HepG2 (cell line): ENCODE measurements around the gene HIGD1A. TPM values are rescaled to one million over a fixed set of nuclear protein-coding genes. Genes with fewer than 3 reads are reported as not detected.

Experiments used
- ATF7-NPFF ChIP-seq: sonication (generic); formaldehyde crosslinking; IDR thresholded peaks from 2 replicates; pipeline ENCODE4 v1.8.1; 2023; ENCODE audit warnings: mild to moderate bottlenecking, low read depth, missing genetic modification reagents, moderate library complexity
- GLI4 ChIP-seq: sonication (generic); formaldehyde crosslinking; IDR thresholded peaks from 2 replicates; pipeline ENCODE4 v1.5.1; 2020; ENCODE audit warnings: missing genetic modification reagents, mild to moderate bottlenecking, moderate library complexity, borderline replicate concordance
- HES4 ChIP-seq: sonication (generic); formaldehyde crosslinking; IDR thresholded peaks from 2 replicates; pipeline ENCODE4 v1.9.0; 2021; ENCODE audit warnings: mild to moderate bottlenecking, missing genetic modification reagents, borderline replicate concordance
- HMGA1 ChIP-seq: sonication (generic); formaldehyde crosslinking; conservative IDR thresholded peaks from 2 replicates; pipeline ENCODE4 v1.4.0; 2020; ENCODE audit warnings: missing genetic modification reagents
- KDM3A ChIP-seq: IDR thresholded peaks from 2 replicates; pipeline ENCODE4 v1.6.1; 2018; ENCODE audit warnings: low read depth, missing compliant biosample characterization
- KLF6 ChIP-seq: IDR thresholded peaks from 2 replicates; pipeline ENCODE4 v1.8.0; 2016; ENCODE audit warnings: missing biosample characterization, missing genetic modification reagents
- RNF2 ChIP-seq: fragments of 450-650 bp; conservative IDR thresholded peaks from 2 replicates; pipeline ENCODE4 v1.6.1; 2016; ENCODE audit warnings: low read depth
- SKI ChIP-seq: fragments of 450-650 bp; IDR thresholded peaks from one replicate; pipeline ENCODE4 v1.6.1; 2018; ENCODE audit warnings: mild to moderate bottlenecking; ENCODE audit not compliant: partially characterized antibody
- SMAD1 ChIP-seq: sonication (generic); formaldehyde crosslinking; IDR thresholded peaks from 2 replicates; pipeline ENCODE4 v1.4.0; 2020; ENCODE audit warnings: missing genetic modification reagents, low read depth, mild to moderate bottlenecking, borderline replicate concordance
- SP4 ChIP-seq: sonication (generic); formaldehyde crosslinking; IDR thresholded peaks from 2 replicates; pipeline ENCODE4 v1.8.1; 2023; ENCODE audit warnings: mild to moderate bottlenecking, missing genetic modification reagents
- TFDP2 ChIP-seq: sonication (generic); formaldehyde crosslinking; IDR thresholded peaks from 2 replicates; pipeline ENCODE4 v1.4.0; 2020; ENCODE audit warnings: missing genetic modification reagents
- TRIM22 ChIP-seq: fragments of 450-650 bp; IDR thresholded peaks from 2 replicates; pipeline ENCODE4 v1.6.1; 2017
- ZBTB26 ChIP-seq: IDR thresholded peaks from 2 replicates; pipeline ENCODE4 v1.6.1; 2016; ENCODE audit warnings: missing compliant biosample characterization, missing genetic modification reagents, borderline replicate concordance
- ZEB1 ChIP-seq: IDR thresholded peaks from 2 replicates; pipeline ENCODE4 v1.6.1; 2012; ENCODE audit warnings: mild to moderate bottlenecking, low read depth, inconsistent platforms; ENCODE audit not compliant: insufficient replicate concordance
- ZFY ChIP-seq: sonication (generic); formaldehyde crosslinking; IDR thresholded peaks from 2 replicates; pipeline ENCODE4 v1.4.0; 2020; ENCODE audit warnings: missing genetic modification reagents
- ZNF142 ChIP-seq: sonication (generic); formaldehyde crosslinking; IDR thresholded peaks from 2 replicates; pipeline ENCODE4 v1.4.0; 2020; ENCODE audit warnings: missing genetic modification reagents
- polyA plus RNA-seq, 8 experiments: library from polyadenylated mRNA; depleted of rRNA in 3 of 8; stranded (reverse) in 7 of 8; unstranded in 1 of 8; fragments of >200 nt; fragmentation: Illumina TruSeq in 4 of 8; extraction: Trizol in 4 of 8; gene quantifications; 2 replicates each; pipeline versions ENCODE4 v1.2.1 to v1.2.3, GENCODE V29; 2011 to 2016; ENCODE audit warnings: low read depth in 4 of 8, missing spikeins in 1 of 8, mixed read lengths in 1 of 8; ENCODE audit not compliant: insufficient read depth in 1 of 8
- total RNA-seq, 5 experiments: library from RNA; depleted of rRNA; stranded (reverse); fragments of >200 nt; fragmentation: Illumina TruSeq; extraction: Trizol; gene quantifications; 2 replicates each; pipeline ENCODE4 v1.2.3, GENCODE V29; 2016; ENCODE audit warnings: low read depth in 1 of 5

The HIGD1A gene
- total and polyA plus RNA-seq, 2 of the 13 experiments (the other 11 are each of a cell fraction or from before 2014, with no cell fraction given): 222 to 253 TPM

GRCh38 chr3:42829628-42830436 is 25.5 kb upstream of the HIGD1A start (continued):
- no peak for TF ChIP-seq ZBTB26 (CRISPR knock-in tag)
- no peak for TF ChIP-seq TRIM22
- TF ChIP-seq KDM3A (CRISPR knock-in tag): no peak
- TF ChIP-seq SMAD1 (CRISPR knock-in tag): no peak
- no peak for TF ChIP-seq GLI4 (CRISPR knock-in tag)
- TF ChIP-seq ZFY (CRISPR knock-in tag): peak; percentile 23; the same call in 1 of the 2 replicates
- TF ChIP-seq ATF7-NPFF: no peak
- TF ChIP-seq ZEB1: no peak
- no peak for TF ChIP-seq TFDP2 (CRISPR knock-in tag)
- TF ChIP-seq HES4 (CRISPR knock-in tag): no peak
- TF ChIP-seq RNF2: no peak
- TF ChIP-seq SP4 (CRISPR knock-in tag): peak; percentile 55; the same call in 1 of the 2 replicates
- no peak for TF ChIP-seq SKI
- no peak for TF ChIP-seq HMGA1 (CRISPR knock-in tag)
- no peak for TF ChIP-seq ZNF142 (CRISPR knock-in tag)
- TF ChIP-seq KLF6: no peak
